DND-41 (cell line): ENCODE results near the gene TMEM184A.

ENCODE experiments used
- EZH2 ChIP-seq: IDR thresholded peaks from 3 replicates; pipeline ENCODE4 v1.6.1; 2012; ENCODE audit warnings: borderline replicate concordance, low read depth, mild to moderate bottlenecking, moderate library complexity, low read length, inconsistent platforms; ENCODE audit not compliant: severe bottlenecking
- TF ChIP-seq, protein P1 (sequence below): IDR thresholded peaks from 2 replicates; pipeline ENCODE4 v1.5.1; 2012; ENCODE audit warnings: borderline replicate concordance, low read length, moderate library complexity, mild to moderate bottlenecking; ENCODE audit not compliant: poor library complexity, severe bottlenecking; ENCODE audit errors: extremely low read depth

DNA sequence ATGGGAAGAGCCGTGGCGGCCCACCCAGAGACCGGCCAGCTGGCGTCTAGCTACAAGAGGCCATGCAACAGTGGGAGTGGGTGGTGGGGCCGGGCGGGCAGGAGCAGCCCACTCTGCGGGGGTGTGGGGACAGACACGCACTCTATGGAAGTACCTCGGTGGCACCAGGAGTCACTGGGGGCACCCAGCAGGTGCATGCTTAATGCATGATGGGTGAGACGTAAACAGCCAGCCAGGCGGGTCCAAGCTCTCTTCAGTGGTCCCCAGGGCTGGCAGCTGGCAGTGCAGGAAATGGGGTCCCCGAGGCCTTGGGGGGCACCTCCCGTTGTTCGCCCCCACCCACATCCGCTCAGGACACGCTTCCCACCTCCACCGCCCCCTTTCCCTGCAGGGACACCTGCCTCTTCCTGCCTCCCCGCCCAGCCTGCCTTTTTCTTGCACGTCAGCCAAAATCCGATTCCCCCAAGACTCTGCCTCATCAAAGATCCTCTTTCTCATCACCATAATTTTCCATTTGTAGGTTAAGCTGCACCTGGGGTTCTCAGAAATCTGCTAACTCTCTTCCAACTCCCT lies 36.4 kb upstream of the TMEM184A start:
- TF ChIP-seq, protein P1, sequence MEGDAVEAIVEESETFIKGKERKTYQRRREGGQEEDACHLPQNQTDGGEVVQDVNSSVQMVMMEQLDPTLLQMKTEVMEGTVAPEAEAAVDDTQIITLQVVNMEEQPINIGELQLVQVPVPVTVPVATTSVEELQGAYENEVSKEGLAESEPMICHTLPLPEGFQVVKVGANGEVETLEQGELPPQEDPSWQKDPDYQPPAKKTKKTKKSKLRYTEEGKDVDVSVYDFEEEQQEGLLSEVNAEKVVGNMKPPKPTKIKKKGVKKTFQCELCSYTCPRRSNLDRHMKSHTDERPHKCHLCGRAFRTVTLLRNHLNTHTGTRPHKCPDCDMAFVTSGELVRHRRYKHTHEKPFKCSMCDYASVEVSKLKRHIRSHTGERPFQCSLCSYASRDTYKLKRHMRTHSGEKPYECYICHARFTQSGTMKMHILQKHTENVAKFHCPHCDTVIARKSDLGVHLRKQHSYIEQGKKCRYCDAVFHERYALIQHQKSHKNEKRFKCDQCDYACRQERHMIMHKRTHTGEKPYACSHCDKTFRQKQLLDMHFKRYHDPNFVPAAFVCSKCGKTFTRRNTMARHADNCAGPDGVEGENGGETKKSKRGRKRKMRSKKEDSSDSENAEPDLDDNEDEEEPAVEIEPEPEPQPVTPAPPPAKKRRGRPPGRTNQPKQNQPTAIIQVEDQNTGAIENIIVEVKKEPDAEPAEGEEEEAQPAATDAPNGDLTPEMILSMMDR: no peak
- TF ChIP-seq EZH2: no peak
